HG02840 (cell line): ENCODE results near the gene ADRM1.

Source experiments
- ATAC-seq: cut with Tn5 transposase; IDR thresholded peaks from one replicate; pipeline ENCODE4 v1.9.1; 2021; ENCODE audit warnings: mild to moderate bottlenecking, moderate library complexity, moderate number of reproducible peaks; ENCODE audit not compliant: unreplicated experiment, low FRiP score

The ADRM1 gene

GRCh38 chr20:62321975-62322374, 19.2 kb downstream of the ADRM1 start:
- no peak for ATAC-seq

DNA sequence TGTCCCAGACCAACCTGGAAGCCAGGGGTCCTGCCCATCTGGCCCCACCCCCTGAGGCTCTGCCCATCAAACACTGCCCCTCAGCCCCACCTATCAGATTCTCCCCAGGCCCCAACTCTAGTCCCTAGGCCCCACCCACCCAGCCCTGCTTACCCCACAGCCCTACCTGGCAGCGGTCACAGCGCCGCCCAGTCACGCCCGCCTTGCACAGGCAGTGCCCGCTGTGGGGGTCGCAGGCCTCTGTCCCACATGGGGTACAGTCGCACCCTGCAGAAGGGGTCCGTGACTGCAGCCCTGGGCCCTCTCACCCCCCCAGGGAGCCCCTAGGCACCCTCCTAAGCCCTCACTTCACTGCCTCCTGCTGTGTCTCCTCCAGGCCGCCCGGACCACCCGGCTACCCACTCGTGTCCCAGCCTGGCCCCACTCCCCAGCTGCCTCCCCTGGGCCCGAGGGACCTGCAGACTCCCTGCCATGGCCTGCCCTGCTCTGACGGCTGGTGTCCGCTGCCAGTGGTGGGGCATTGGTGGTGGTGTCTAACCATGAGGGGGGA, 19.8 kb downstream of the ADRM1 start:
- ATAC-seq: no peak

- ATAC-seq: no peak
Measured at GRCh38 chr20:62323146-62323979, 20.6 kb downstream of the ADRM1 start.

DNA sequence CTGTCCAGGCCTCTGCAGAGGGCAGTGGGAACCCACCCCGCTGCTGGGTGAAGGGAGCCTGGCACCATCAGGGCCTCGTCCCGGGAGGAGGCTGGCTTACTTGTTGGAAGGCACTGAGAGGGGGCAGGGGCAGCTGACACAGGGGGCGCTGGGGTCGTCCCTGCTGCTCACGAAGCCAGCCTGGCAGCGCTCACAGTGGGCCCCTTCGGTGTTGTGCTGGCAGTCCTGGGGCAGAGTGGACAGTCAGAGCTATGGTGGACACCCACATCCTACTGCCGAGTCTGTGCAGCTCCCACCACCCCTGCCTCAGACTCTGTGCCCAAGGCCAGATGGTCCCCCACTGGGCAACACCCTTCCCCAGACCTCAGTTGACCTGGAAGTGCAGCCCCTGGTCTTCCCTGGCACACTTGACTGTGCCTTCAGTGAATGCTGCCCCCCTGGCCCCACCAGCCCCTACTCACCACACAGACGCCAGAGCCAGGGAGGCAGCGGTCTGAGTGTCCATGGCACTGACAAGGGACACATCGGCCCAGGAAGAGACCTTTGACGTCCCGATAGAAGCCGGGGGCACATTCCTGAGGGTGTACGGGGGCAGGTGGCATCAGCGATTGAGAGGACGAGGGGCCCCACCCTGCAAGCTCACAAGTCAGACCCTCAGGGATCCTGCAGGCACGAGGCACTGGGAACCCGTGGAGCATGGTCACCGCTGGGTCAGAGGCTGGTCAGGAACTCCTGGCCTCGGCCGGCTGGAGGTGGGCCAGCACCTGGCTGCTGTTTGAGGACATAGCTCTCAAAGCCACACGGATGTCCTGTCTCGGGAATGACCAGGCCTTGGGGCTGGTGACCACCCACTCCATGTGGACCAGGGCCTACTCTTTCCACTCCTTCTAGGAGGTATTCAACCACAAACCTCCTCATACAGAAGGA, 21.4 kb downstream of the ADRM1 start:
- no peak for ATAC-seq

GRCh38 chr20:62325172-62325905, 22.5 kb downstream of the ADRM1 start:
- no peak for ATAC-seq

DNA sequence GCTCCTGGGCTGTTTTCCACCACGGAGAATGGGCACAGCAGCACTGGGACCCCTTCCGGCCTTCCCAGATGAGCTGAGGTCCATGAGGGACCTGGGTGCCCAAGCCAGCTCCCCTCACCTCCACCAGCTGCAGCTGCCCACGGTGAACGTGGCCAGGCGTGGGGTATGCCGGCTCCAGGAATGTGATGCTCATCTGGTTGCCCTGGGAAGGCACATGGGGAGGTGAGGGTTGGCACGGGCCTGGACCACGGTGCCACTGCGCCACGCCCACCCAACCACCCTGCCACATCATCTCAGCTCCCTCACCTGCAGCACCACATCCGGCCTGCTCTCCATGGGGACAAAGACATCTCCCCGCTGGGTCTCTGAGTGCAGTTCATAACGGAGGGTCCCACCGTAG, 23.8 kb downstream of the ADRM1 start:
- no peak for ATAC-seq

GRCh38 chr20:62326959-62327725, 24.3 kb downstream of the ADRM1 start:
- ATAC-seq: no peak

- ATAC-seq: no peak
Measured at GRCh38 chr20:62327726-62328495, 25.1 kb downstream of the ADRM1 start.

GRCh38 chr20:62328684-62329388, 26.0 kb downstream of the ADRM1 start:
- no peak for ATAC-seq

DNA sequence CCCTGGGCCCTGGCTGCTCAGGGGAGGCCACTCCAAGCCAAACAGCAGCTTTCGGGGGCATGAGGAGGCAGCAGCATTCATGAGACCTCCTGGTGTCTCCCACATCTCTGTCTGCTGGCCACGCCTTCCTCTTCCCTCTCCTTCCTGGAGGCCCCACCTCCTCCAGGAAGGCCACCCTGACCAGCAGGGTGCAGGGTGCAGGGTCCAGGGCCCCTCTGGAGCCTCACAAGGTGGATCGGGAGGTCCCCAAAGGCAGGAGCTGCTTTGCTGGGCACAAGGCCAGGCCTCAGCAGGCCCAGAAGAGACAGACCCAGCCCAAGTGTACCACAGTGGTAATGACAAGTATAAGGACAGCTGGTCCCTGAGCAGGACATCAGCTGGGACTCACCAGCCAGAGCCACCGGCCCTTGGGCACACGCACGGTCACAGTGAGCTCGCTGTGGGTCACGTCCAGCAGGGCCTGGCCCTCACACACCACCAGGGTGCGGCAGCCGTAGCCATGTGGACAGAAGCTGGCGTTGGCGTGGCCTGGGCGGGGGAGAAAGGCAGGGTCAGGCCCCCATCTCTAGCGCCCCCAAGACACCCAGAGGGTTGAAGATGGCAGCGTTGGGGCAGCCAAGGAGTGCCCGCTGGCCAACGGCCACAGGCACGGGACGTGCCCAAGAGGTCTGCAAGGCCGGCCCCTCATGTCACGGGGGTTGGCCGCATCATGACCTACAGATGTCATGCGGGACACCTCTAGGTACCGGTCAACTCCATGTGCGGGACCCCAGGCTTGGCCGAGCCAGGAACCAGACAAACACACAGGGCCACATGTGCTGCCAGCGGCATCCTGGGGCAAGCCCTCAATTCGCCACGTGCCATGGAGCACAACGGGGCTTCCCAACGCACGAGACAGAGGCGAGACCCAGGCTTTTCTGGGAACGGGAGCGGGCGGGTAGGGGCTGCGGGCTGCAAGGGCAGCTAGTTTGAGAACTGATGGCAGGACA, 26.9 kb downstream of the ADRM1 start:
- ATAC-seq: no peak

DNA sequence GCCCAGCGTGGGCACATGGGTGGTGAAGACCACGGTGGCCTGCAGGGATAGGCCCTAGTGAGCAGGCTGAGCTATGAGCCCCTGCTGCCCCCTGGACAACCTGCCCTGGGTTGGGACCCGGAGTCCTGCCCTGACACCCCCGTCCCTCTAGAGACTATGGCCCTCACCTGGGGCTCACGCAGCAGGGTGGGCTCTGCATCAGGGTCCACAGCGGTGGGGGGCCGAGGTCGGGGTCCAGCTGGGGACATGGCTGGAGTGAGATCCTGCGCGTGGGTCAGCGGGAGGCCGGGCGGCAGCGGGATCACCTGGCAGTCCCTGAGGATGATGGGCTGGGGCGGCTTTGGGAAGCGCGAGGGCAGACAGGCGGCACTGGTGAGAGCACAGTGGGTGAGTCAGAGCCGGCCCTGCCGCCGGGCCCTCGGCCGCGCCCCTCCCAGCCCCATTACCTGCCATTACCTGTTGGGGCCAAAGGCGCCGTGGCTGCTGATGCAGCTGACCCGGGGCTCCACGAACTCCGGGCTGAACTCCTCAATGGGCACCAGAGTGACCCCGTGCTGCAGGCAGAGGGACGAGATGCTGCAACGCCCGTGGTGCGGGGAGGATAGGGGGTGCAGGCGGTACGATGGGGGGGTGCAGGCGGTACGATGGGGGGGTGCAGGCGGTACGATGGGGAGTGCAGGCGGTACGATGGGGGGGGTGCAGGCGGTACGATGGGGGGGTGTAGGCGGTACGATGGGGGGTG, 27.9 kb downstream of the ADRM1 start:
- no peak for ATAC-seq

DNA sequence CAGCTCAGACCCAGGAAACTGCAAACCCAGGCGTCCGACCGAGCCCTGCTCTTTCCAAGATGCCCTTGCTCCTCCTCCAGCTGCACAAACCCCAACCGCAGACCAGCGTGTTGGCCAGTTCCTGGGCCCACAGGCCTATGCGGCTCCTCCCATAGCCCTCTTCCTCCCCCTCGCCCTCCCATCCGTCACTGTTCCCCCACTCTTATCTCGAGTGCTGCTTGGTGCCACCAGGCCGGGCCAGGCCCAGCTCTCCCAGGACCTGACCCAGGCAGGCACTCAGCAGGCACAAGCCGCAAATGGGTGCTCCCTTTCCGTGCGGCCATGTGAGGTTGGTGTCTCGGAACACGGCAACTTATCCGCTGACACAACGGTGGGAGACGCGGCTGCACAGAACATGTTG, 28.6 kb downstream of the ADRM1 start:
- no peak for ATAC-seq

GRCh38 chr20:62332421-62332820, 29.6 kb downstream of the ADRM1 start:
- no peak for ATAC-seq

- ATAC-seq: no peak
Measured at GRCh38 chr20:62332989-62333819, 30.4 kb downstream of the ADRM1 start.

- no peak for ATAC-seq
Measured at GRCh38 chr20:62333820-62334595, 31.2 kb downstream of the ADRM1 start.
